Liver (tissue), 9 donors: Measurements from ENCODE around the gene FAM110A. TPM values are rescaled to one million over a fixed set of nuclear protein-coding genes. Genes with fewer than 3 reads are reported as not detected.

Source experiments
- DNase-seq: peaks from one replicate; pipeline ENCODE4 v3.0.0-alpha.2; 2017; ENCODE audit warnings: low spot score
- H3K27ac ChIP-seq, 2 donors: one replicate each; pipeline ENCODE4 v1.7.0; 2013; ENCODE audit warnings: inconsistent platforms in 2 of 2, low read length in 2 of 2, control low read depth in 1 of 2, low read depth in 1 of 2, mild to moderate bottlenecking in 1 of 2
- H3K27me3 ChIP-seq, 4 donors: one replicate each; pipeline versions ENCODE4 v1.6.1 to v1.7.0; 2013; ENCODE audit warnings: low read length in 3 of 4, inconsistent platforms in 1 of 4, mild to moderate bottlenecking in 1 of 4, moderate library complexity in 1 of 4; ENCODE audit not compliant: control insufficient read depth in 4 of 4, insufficient read depth in 4 of 4
- H3K36me3 ChIP-seq, 4 donors: one replicate each; pipeline versions ENCODE4 v1.6.1 to v1.7.0; 2013; ENCODE audit warnings: low read length in 3 of 4, mild to moderate bottlenecking in 3 of 4, low read depth in 1 of 4, moderate library complexity in 1 of 4; ENCODE audit not compliant: control insufficient read depth in 4 of 4, insufficient read depth in 3 of 4
- H3K4me1 ChIP-seq, 4 donors: one replicate each; pipeline versions ENCODE4 v1.6.1 to v1.7.0; 2013; ENCODE audit warnings: low read length in 3 of 4, mild to moderate bottlenecking in 3 of 4, moderate library complexity in 1 of 4; ENCODE audit not compliant: control insufficient read depth in 4 of 4, insufficient read depth in 4 of 4
- H3K4me3 ChIP-seq, 3 donors: one replicate each; pipeline versions ENCODE4 v1.6.1 to v1.7.0; 2013; ENCODE audit warnings: low read length in 3 of 3, control low read depth in 1 of 3, low read depth in 1 of 3, mild to moderate bottlenecking in 1 of 3
- H3K9ac ChIP-seq, 2 donors: one replicate each; pipeline ENCODE4 v1.7.0; 2013; ENCODE audit warnings: low read length in 2 of 2, mild to moderate bottlenecking in 2 of 2, moderate library complexity in 2 of 2, control low read depth in 1 of 2, low read depth in 1 of 2
- H3K9me3 ChIP-seq, 4 donors: one replicate each; pipeline versions ENCODE4 v1.6.1 to v1.7.0; 2013; ENCODE audit warnings: low read length in 3 of 4; ENCODE audit not compliant: control insufficient read depth in 4 of 4
- EGR1 ChIP-seq, 2 donors: IDR thresholded peaks; 2 replicates each; pipeline ENCODE4 v1.6.1; 2016 to 2018; ENCODE audit warnings: antibody characterized with exemption in 2 of 2, low read depth in 2 of 2
- FOXA1 ChIP-seq: IDR thresholded peaks from 2 replicates; pipeline ENCODE4 v1.6.1; 2016; ENCODE audit warnings: antibody characterized with exemption
- FOXA2 ChIP-seq: IDR thresholded peaks from 2 replicates; pipeline ENCODE4 v1.6.1; 2016; ENCODE audit warnings: antibody characterized with exemption
- GABPA ChIP-seq, 2 donors: IDR thresholded peaks in 1 of 2; conservative IDR thresholded peaks in 1 of 2; 2 replicates each; pipeline ENCODE4 v1.6.1; 2016; ENCODE audit warnings: antibody characterized with exemption in 2 of 2, mild to moderate bottlenecking in 1 of 2, moderate library complexity in 1 of 2
- HNF4G ChIP-seq: IDR thresholded peaks from 2 replicates; pipeline ENCODE4 v1.6.1; 2016; ENCODE audit warnings: antibody characterized with exemption
- JUND ChIP-seq, 2 donors: IDR thresholded peaks; 2 replicates each; pipeline ENCODE4 v1.6.1; 2016; ENCODE audit warnings: antibody characterized with exemption in 2 of 2
- NR2F2 ChIP-seq: IDR thresholded peaks from 2 replicates; pipeline ENCODE4 v1.6.1; 2016; ENCODE audit warnings: antibody characterized with exemption
- REST ChIP-seq: IDR thresholded peaks from 2 replicates; pipeline ENCODE4 v1.6.1; 2016; ENCODE audit warnings: antibody characterized with exemption, mild to moderate bottlenecking
- RXRA ChIP-seq, 2 donors: IDR thresholded peaks; 2 replicates each; pipeline ENCODE4 v1.6.1; 2017 to 2018; ENCODE audit warnings: antibody characterized with exemption in 2 of 2, mild to moderate bottlenecking in 1 of 2
- TAF1 ChIP-seq: conservative IDR thresholded peaks from 2 replicates; pipeline ENCODE4 v1.6.1; 2016; ENCODE audit warnings: antibody characterized with exemption, mild to moderate bottlenecking
- YY1 ChIP-seq: IDR thresholded peaks from 2 replicates; pipeline ENCODE4 v1.6.1; 2016; ENCODE audit warnings: antibody characterized with exemption, mild to moderate bottlenecking
- ZBTB33 ChIP-seq: IDR thresholded peaks from 2 replicates; pipeline ENCODE4 v1.6.1; 2016; ENCODE audit warnings: antibody characterized with exemption
- WGBS: extraction: QIAGEN DNeasy Blood & Tissue Kit; methylation state at CpG from one replicate; pipeline ENCODE4 v1.1.7; 2013; 5-methylcytosine and 5-hydroxymethylcytosine counted together
- polyA plus RNA-seq, 2 donors: library from polyadenylated mRNA; stranded (reverse) in 1 of 2; unstranded in 1 of 2; fragments of 200-250 nt in 1 of 2; fragments of >200 nt in 1 of 2; fragmentation: Nextera tagmentation in 1 of 2; extraction: Ambion mirVana in 1 of 2; gene quantifications; one replicate each; pipeline versions ENCODE4 v1.2.1 to v1.2.3, GENCODE V29; 2013 to 2015
- total RNA-seq, 2 donors: library from RNA; depleted of rRNA; stranded (reverse); fragments of >200 nt; gene quantifications; one replicate each; pipeline ENCODE4 v1.2.3, GENCODE V29; 2014
- donor health status: healthy.
- donor health status: healthy.
- donor health status: healthy.
- donor health status: healthy.
- donor health status: healthy.

The FAM110A gene
- total and polyA plus RNA-seq, 4 donors, result 1.2 to 6.7 (median 2.0) TPM

GRCh38 chr20:845226-845868, 11.8 kb downstream of the FAM110A start:
- H3K4me3 ChIP-seq, result peak overlapping the region in 1 of 3 donors; percentile 26

GRCh38 chr20:845941-846893, 12.7 kb downstream of the FAM110A start:
- no peak overlapping the region for H3K9ac ChIP-seq
- H3K36me3 ChIP-seq, result peaks cover 0 to 3% (median 0%) of the 10 kb centered on the region in 4 donors
- no peak for TF ChIP-seq RXRA (IDR thresholded peaks at IDR 0.05)
- TF ChIP-seq NR2F2, result peak; percentile 47
- TF ChIP-seq GABPA (IDR thresholded peaks at IDR 0.05 in 1 of 2, conservative IDR thresholded peaks at IDR 0.05 in 1 of 2), result no peak
- WGBS, result 73% methylated on average over 11 of the region's 11 CpGs
- no peak for DNase-seq
- no peak overlapping the region for H3K4me3 ChIP-seq
- H3K4me1 ChIP-seq, result peaks cover under 1 to 21% (median 5%) of the 10 kb centered on the region in 4 donors
- no peaks in the 10 kb centered on the region for H3K27me3 ChIP-seq
- H3K9me3 ChIP-seq, result no peaks in the 10 kb centered on the region
- peak overlapping the region; percentile 2 to 22 for H3K27ac ChIP-seq

More at GRCh38 chr20:845226-845868, 11.8 kb downstream of the FAM110A start:
- Histone ChIP-seq H3K36me3 (peaks cover 0 to 3% (median 0%) of the 10 kb centered on the region in 4 donors), H3K9me3 (no peaks in the 10 kb centered on the region), H3K27me3 (no peaks in the 10 kb centered on the region), H3K9ac (no peak overlapping the region), H3K4me1 (peaks cover 4 to 23% (median 7%) of the 10 kb centered on the region in 4 donors), H3K27ac (no peak overlapping the region)
- no peak for DNase-seq
- no peak for TF ChIP-seq YY1
- no peak for TF ChIP-seq EGR1 (IDR thresholded peaks at IDR 0.05; ENCODE audit: low read depth in 2 of 2)
- no peak for TF ChIP-seq REST
- no peak for TF ChIP-seq FOXA2
- TF ChIP-seq RXRA (IDR thresholded peaks at IDR 0.05), result no peak
- no peak for TF ChIP-seq GABPA (IDR thresholded peaks at IDR 0.05 in 1 of 2, conservative IDR thresholded peaks at IDR 0.05 in 1 of 2)
- TF ChIP-seq ZBTB33, result no peak
- WGBS, result 71% methylated on average over 50 of the region's 50 CpGs

- peak; percentile 43 for DNase-seq
- H3K27me3 ChIP-seq, result no peaks in the 10 kb centered on the region
- no peak for TF ChIP-seq FOXA1
- no peak for TF ChIP-seq NR2F2
- no peak for TF ChIP-seq JUND (IDR thresholded peaks at IDR 0.05)
- TF ChIP-seq YY1, result no peak
- no peak for TF ChIP-seq TAF1
- TF ChIP-seq HNF4G, result no peak
- peaks cover 0 to 14% (median 0%) of the 10 kb centered on the region in 4 donors for H3K4me1 ChIP-seq
- whole genome bisulfite sequencing, result 76% methylated on average over 7 of the region's 7 CpGs
- no peak overlapping the region for H3K4me3 ChIP-seq
- peak overlapping the region in 1 of 2 donors; percentile 22 for H3K27ac ChIP-seq
- no peak overlapping the region for H3K9ac ChIP-seq
- peaks cover 0 to 3% (median 0%) of the 10 kb centered on the region in 4 donors for H3K36me3 ChIP-seq
- no peaks in the 10 kb centered on the region for H3K9me3 ChIP-seq
Observed at GRCh38 chr20:846894-847278, 13.4 kb downstream of the FAM110A start.
